ENCODE data around the gene TCF20. TPM values are rescaled to one million over a fixed set of nuclear protein-coding genes. Genes with fewer than 3 reads are reported as not detected.
A peak's percentile ranks its signal among the peaks of the same experiment; 100 is the strongest.

The TCF20 gene
- polyA plus RNA-seq, 1 of the 3 experiments (the other 2 are of a cell fraction), result 8.5 TPM

GRCh38 chr22:42296883-42297282, 26.4 kb upstream of the TCF20 start:
- H3K36me3 ChIP-seq (replicated peaks in 1 of 2; ENCODE audit: control insufficient read depth in 1 of 2, insufficient read depth in 2 of 2, low read length in 1 of 2), result no peaks in the 10 kb centered on the region
- CTCF ChIA-PET, result interaction anchor here (0.7 to 2.3 kb wide), 18 partner anchors 8 to 206 kb away, joined by 3 to 20 read pairs (median 4); partner anchors contain the start of gene NDUFA6
- no peak overlapping the region for H3K4me2 ChIP-seq
- no peaks in the 10 kb centered on the region for H3F3A ChIP-seq (replicated peaks; ENCODE audit: insufficient read depth)
- H3K79me2 ChIP-seq (ENCODE audit: insufficient read depth), result no peaks in the 10 kb centered on the region
- H3K27me3 ChIP-seq (ENCODE audit: insufficient read depth), result no peaks in the 10 kb centered on the region
- H3K4me3 ChIP-seq (ENCODE audit: low read depth in 2 of 2, low read length in 1 of 2), result no peak overlapping the region
- H3K9me2 ChIP-seq, result no peaks in the 10 kb centered on the region
- DNase-seq, result no peak
- 87% methylated on average over 2 of the region's 3 CpGs for WGBS (ENCODE audit: low lambda C conversion rate)
- H3K27ac ChIP-seq (ENCODE audit: low read depth in 2 of 2, low read length in 1 of 2), result no peak overlapping the region
- 0 out of 2 replicates have a peak, but pooled peaks cover 4% of the 10 kb centered on the region for H4K20me1 ChIP-seq (ENCODE audit: insufficient read depth)
- H3K4me1 ChIP-seq (ENCODE audit: control insufficient read depth in 1 of 2, insufficient read depth in 2 of 2, low read depth in 1 of 2, low read length in 1 of 2), result peaks cover 0 to 18% of the 10 kb centered on the region in 2 experiments; a peak in 2 of 4 replicates
- no peak overlapping the region for H2AFZ ChIP-seq (ENCODE audit: low read depth)
- H3K9ac ChIP-seq, result no peak overlapping the region
- POLR2A ChIA-PET, result no interaction called here
- H3K9me3 ChIP-seq, result no peaks in the 10 kb centered on the region
- no peak for TF ChIP-seq ELF1 (IDR thresholded peaks at IDR 0.05)

GRCh38 chr22:42296381-42296853, 26.0 kb upstream of the TCF20 start:
- no peak overlapping the region for H3K9ac ChIP-seq
- H4K20me1 ChIP-seq (ENCODE audit: insufficient read depth), result 0 out of 2 replicates have a peak, but pooled peaks cover 4% of the 10 kb centered on the region
- H3K4me2 ChIP-seq, result no peak overlapping the region
- H3K27me3 ChIP-seq (ENCODE audit: insufficient read depth), result no peaks in the 10 kb centered on the region
- no peak overlapping the region for H3K4me3 ChIP-seq (ENCODE audit: low read depth in 2 of 2, low read length in 1 of 2)
- DNase-seq, result peak; percentile 90
- ChIA-PET CTCF (interaction anchor here (0.6 to 2.3 kb wide), 20 partner anchors 8 to 206 kb away, joined by 3 to 20 read pairs (median 4); partner anchors contain the start of gene NDUFA6), POLR2A (no interaction called here)
- no peak overlapping the region for H3K27ac ChIP-seq (ENCODE audit: low read depth in 2 of 2, low read length in 1 of 2)
- H3K9me2 ChIP-seq, result no peaks in the 10 kb centered on the region
- no peak overlapping the region for H2AFZ ChIP-seq (ENCODE audit: low read depth)
- H3K4me1 ChIP-seq (ENCODE audit: control insufficient read depth in 1 of 2, insufficient read depth in 2 of 2, low read depth in 1 of 2, low read length in 1 of 2), result peaks cover 0 to 18% of the 10 kb centered on the region in 2 experiments; a peak in 2 of 4 replicates
- no CpG with 5 or more reads among the region's 19 CpGs for WGBS (ENCODE audit: low lambda C conversion rate)
- H3K79me2 ChIP-seq (ENCODE audit: insufficient read depth), result no peaks in the 10 kb centered on the region
- H3K36me3 ChIP-seq (replicated peaks in 1 of 2; ENCODE audit: control insufficient read depth in 1 of 2, insufficient read depth in 2 of 2, low read length in 1 of 2), result no peaks in the 10 kb centered on the region
- no peaks in the 10 kb centered on the region for H3K9me3 ChIP-seq
- H3F3A ChIP-seq (replicated peaks; ENCODE audit: insufficient read depth), result no peaks in the 10 kb centered on the region
- TF ChIP-seq RCOR1 (IDR thresholded peaks at IDR 0.05; ENCODE audit: low read length), result 0 out of 2 replicates have a peak, but pooled peaks have one; percentile 5
- TF ChIP-seq FOXJ3 (CRISPR knock-in tag; IDR thresholded peaks at IDR 0.05), result 0 out of 2 replicates have a peak, but pooled peaks have one; percentile 63
- TF ChIP-seq REST (IDR thresholded peaks at IDR 0.05; ENCODE audit: low read depth, low read length), result no peak
- no peak for TF ChIP-seq IRF3 (IDR thresholded peaks at IDR 0.05; ENCODE audit: low read depth, low read length)
- no peak for TF ChIP-seq TEAD4 (IDR thresholded peaks at IDR 0.05; ENCODE audit: borderline replicate concordance, insufficient read depth)
- no peak for TF ChIP-seq SIN3A (IDR thresholded peaks at IDR 0.05; ENCODE audit: borderline replicate concordance, low read depth, low read length)
- TF ChIP-seq POLR2AphosphoS5 (IDR thresholded peaks at IDR 0.05; ENCODE audit: low read depth, low read length), result no peak
- TF ChIP-seq FOXM1 (IDR thresholded peaks at IDR 0.05; ENCODE audit: low read depth), result no peak
- peak; percentile 69; the same call in 1 of the 2 replicates for TF ChIP-seq MXI1 (IDR thresholded peaks at IDR 0.05; ENCODE audit: low read depth, low read length)
- TF ChIP-seq CHD2 (IDR thresholded peaks at IDR 0.05; ENCODE audit: low read length, partially characterized antibody), result no peak
- peak; percentile 41 for TF ChIP-seq GATA2 (CRISPR knock-in tag; IDR thresholded peaks at IDR 0.05)
- peak; percentile 41; the same call in 1 of the 2 replicates for TF ChIP-seq SMC3 (IDR thresholded peaks at IDR 0.05; ENCODE audit: low read depth, low read length)
- no peak for TF ChIP-seq FOSL2 (IDR thresholded peaks at IDR 0.05; ENCODE audit: borderline replicate concordance, low read depth)
- TF ChIP-seq ZBTB33 (IDR thresholded peaks at IDR 0.05; ENCODE audit: borderline replicate concordance, low read depth), result no peak
- TF ChIP-seq RFX5 (IDR thresholded peaks at IDR 0.05; ENCODE audit: low read length), result no peak
- TF ChIP-seq EP300 (IDR thresholded peaks at IDR 0.05; ENCODE audit: borderline replicate concordance in 1 of 2, low read depth in 1 of 2, low read length in 1 of 2), result peak in 1 of 2 experiments; percentile 69; a peak in 2 of 4 replicates
- TF ChIP-seq RAD21 (IDR thresholded peaks at IDR 0.05; ENCODE audit: low read length), result peak; percentile 55
- TF ChIP-seq RXRA (IDR thresholded peaks at IDR 0.05; ENCODE audit: borderline replicate concordance, low read depth), result no peak
- TF ChIP-seq TCF12 (IDR thresholded peaks at IDR 0.05), result 0 out of 2 replicates have a peak, but pooled peaks have one; percentile 33
- TF ChIP-seq JUND (IDR thresholded peaks at IDR 0.05), result no peak

All from SK-N-SH (cell line).